Activated CD8-positive, alpha-beta T cell treated with anti-CD3 and anti-CD28 coated beads, Interleukin-2, amount 10 ng/mL, durations not matched to agents 7 days and 5 days (primary cell): Measurements from ENCODE around the gene FKBP3. TPM values are rescaled to one million over a fixed set of nuclear protein-coding genes. Genes with fewer than 3 reads are reported as not detected.

ENCODE experiments used
- ATAC-seq: fragments of 150-1000 bp; cut with Tn5 transposase; one replicate; pipeline ENCODE4 v1.10.0; 2021; ENCODE audit warnings: moderate library complexity
- CTCF ChIA-PET: fragments of 350-600 bp; sonication (Branson Sonifier 250); formaldehyde crosslinking; loops from one replicate; lab custom pipeline; 2021; ENCODE audit warnings: antibody characterized with exemption; lab: Charles Lee
- POLR2A ChIA-PET: fragments of 350-600 bp; sonication (Branson Sonifier 250); formaldehyde crosslinking; loops from one replicate; lab custom pipeline; 2021; ENCODE audit warnings: antibody characterized with exemption; lab: Charles Lee
- DNase-seq: peaks from one replicate; pipeline ENCODE4 v3.0.0-alpha.2; 2020
- H3K27ac Mint-ChIP-seq: one replicate; pipeline ENCODE4 v1.8.0; 2021; ENCODE audit warnings: mild to moderate bottlenecking, mixed read lengths
- H3K27me3 Mint-ChIP-seq: one replicate; pipeline ENCODE4 v1.8.0; 2021; ENCODE audit warnings: low read depth, mixed read lengths
- H3K36me3 Mint-ChIP-seq: one replicate; pipeline ENCODE4 v1.8.0; 2021; ENCODE audit warnings: low read depth, mixed read lengths
- H3K4me1 Mint-ChIP-seq: one replicate; pipeline ENCODE4 v1.8.0; 2021; ENCODE audit warnings: low read depth, mixed read lengths
- H3K4me3 Mint-ChIP-seq: one replicate; pipeline ENCODE4 v1.8.0; 2021; ENCODE audit warnings: mild to moderate bottlenecking, mixed read lengths
- H3K9me3 Mint-ChIP-seq: one replicate; pipeline ENCODE4 v1.8.0; 2022; ENCODE audit warnings: mixed read lengths; ENCODE audit not compliant: insufficient read depth
- total RNA-seq, 2 experiments: library from RNA; stranded (reverse); gene quantifications; one replicate each; pipeline ENCODE4 v1.2.3, GENCODE V29; 2021

FKBP3 gene
- total RNA-seq, 2 experiments from 2014 or later: 70.2 to 74.9 TPM

- Mint-ChIP-seq H3K4me3 (no peak overlapping the region), H3K27ac (peak overlapping the region; percentile 17), H3K4me1 (no peaks in the 10 kb centered on the region), H3K27me3 (no peaks in the 10 kb centered on the region), H3K9me3 (no peaks in the 10 kb centered on the region), H3K36me3 (peaks cover 45% of the 10 kb centered on the region)
- no peak for DNase-seq
- CTCF ChIA-PET: interaction anchor here (0.7 kb wide), 1 partner anchor 13 kb away, joined by 3 read pairs; no protein-coding TSS in a partner anchor
- POLR2A ChIA-PET: no interaction called here
- ATAC-seq: no peak
Measured at GRCh38 chr14:45112896-45113781, 21.1 kb downstream of the FKBP3 start.

GRCh38 chr14:45104561-45104960, 29.7 kb downstream of the FKBP3 start:
- H3K36me3 Mint-ChIP-seq: peaks cover 46% of the 10 kb centered on the region
- ATAC-seq (no peak), DNase-seq (no peak)
- no peaks in the 10 kb centered on the region for H3K27me3 Mint-ChIP-seq
- ChIA-PET CTCF (interaction anchor here (0.7 kb wide), 1 partner anchor 15 kb away, joined by 3 read pairs; no protein-coding TSS in a partner anchor), POLR2A (interaction anchor here (0.6 kb wide), 1 partner anchor 13 kb away, joined by 3 read pairs; no protein-coding TSS in a partner anchor)
- H3K4me3 Mint-ChIP-seq: no peak overlapping the region
- H3K9me3 Mint-ChIP-seq: no peaks in the 10 kb centered on the region
- no peak overlapping the region for H3K27ac Mint-ChIP-seq
- H3K4me1 Mint-ChIP-seq: no peaks in the 10 kb centered on the region

GRCh38 chr14:45103806-45104205, 30.5 kb downstream of the FKBP3 start:
- H3K27me3 Mint-ChIP-seq: no peaks in the 10 kb centered on the region
- ChIA-PET POLR2A (interaction anchor here (0.6 kb wide), 1 partner anchor 14 kb away, joined by 3 read pairs; no protein-coding TSS in a partner anchor), CTCF (no interaction called here)
- DNase-seq (no peak), ATAC-seq (no peak)
- H3K27ac Mint-ChIP-seq: no peak overlapping the region
- no peaks in the 10 kb centered on the region for H3K4me1 Mint-ChIP-seq
- H3K9me3 Mint-ChIP-seq: no peaks in the 10 kb centered on the region
- H3K36me3 Mint-ChIP-seq: peaks cover 48% of the 10 kb centered on the region
- no peak overlapping the region for H3K4me3 Mint-ChIP-seq

GRCh38 chr14:45096218-45096617, 38.1 kb downstream of the FKBP3 start:
- ChIA-PET CTCF (interaction anchor here (0.9 kb wide), 1 partner anchor 21 kb away, joined by 3 read pairs; no protein-coding TSS in a partner anchor), POLR2A (interaction anchor here (1.4 kb wide), 1 partner anchor 10 kb away, joined by 7 read pairs; no protein-coding TSS in a partner anchor)
- H3K36me3 Mint-ChIP-seq: peaks cover 59% of the 10 kb centered on the region
- H3K4me3 Mint-ChIP-seq: no peak overlapping the region
- no peaks in the 10 kb centered on the region for H3K27me3 Mint-ChIP-seq
- DNase-seq (no peak), ATAC-seq (no peak)
- H3K9me3 Mint-ChIP-seq: no peaks in the 10 kb centered on the region
- no peaks in the 10 kb centered on the region for H3K4me1 Mint-ChIP-seq
- no peak overlapping the region for H3K27ac Mint-ChIP-seq

- ATAC-seq (no peak), DNase-seq (no peak)
- Mint-ChIP-seq H3K36me3 (peaks cover 53% of the 10 kb centered on the region), H3K9me3 (no peaks in the 10 kb centered on the region), H3K4me3 (no peak overlapping the region), H3K27ac (no peak overlapping the region), H3K27me3 (no peaks in the 10 kb centered on the region), H3K4me1 (peaks cover 4% of the 10 kb centered on the region)
- CTCF ChIA-PET: no interaction called here
- POLR2A ChIA-PET: no interaction called here
Measured at GRCh38 chr14:45095143-45095542, 39.1 kb downstream of the FKBP3 start.

- POLR2A ChIA-PET: no interaction called here
- H3K27me3 Mint-ChIP-seq: no peaks in the 10 kb centered on the region
- H3K36me3 Mint-ChIP-seq: peaks cover 47% of the 10 kb centered on the region
- ATAC-seq: no peak
- no peaks in the 10 kb centered on the region for H3K9me3 Mint-ChIP-seq
- CTCF ChIA-PET: no interaction called here
- H3K4me3 Mint-ChIP-seq: no peak overlapping the region
- no peak overlapping the region for H3K27ac Mint-ChIP-seq
- H3K4me1 Mint-ChIP-seq: peaks cover 13% of the 10 kb centered on the region
- no peak for DNase-seq
Measured at GRCh38 chr14:45094275-45094674, 40.0 kb downstream of the FKBP3 start.

GRCh38 chr14:45091710-45092109, 42.6 kb downstream of the FKBP3 start:
- H3K4me1 Mint-ChIP-seq: peaks cover 33% of the 10 kb centered on the region

GRCh38 chr14:45089813-45090212, 44.5 kb downstream of the FKBP3 start:
- H3K36me3 Mint-ChIP-seq: peaks cover 23% of the 10 kb centered on the region
- peaks cover 49% of the 10 kb centered on the region for H3K4me1 Mint-ChIP-seq
- ChIA-PET POLR2A (interaction anchor here (1.0 kb wide), 1 partner anchor 128 kb away, joined by 6 read pairs; the partner anchor contains the start of genes KLHL28 and TOGARAM1), CTCF (interaction anchor here (0.9 to 1.2 kb wide), 2 partner anchors 15 to 128 kb away, joined by 3 read pairs; partner anchors contain the start of genes KLHL28 and TOGARAM1)
- no peak overlapping the region for H3K27ac Mint-ChIP-seq
- no peaks in the 10 kb centered on the region for H3K27me3 Mint-ChIP-seq
- DNase-seq (no peak), ATAC-seq (peak; percentile 64)
- H3K4me3 Mint-ChIP-seq: no peak overlapping the region
- no peaks in the 10 kb centered on the region for H3K9me3 Mint-ChIP-seq

More at GRCh38 chr14:45091710-45092109, 42.6 kb downstream of the FKBP3 start:
- Mint-ChIP-seq H3K4me3 (no peak overlapping the region), H3K36me3 (peaks cover 34% of the 10 kb centered on the region), H3K27me3 (no peaks in the 10 kb centered on the region), H3K27ac (no peak overlapping the region), H3K9me3 (no peaks in the 10 kb centered on the region)
- DNase-seq (no peak), ATAC-seq (no peak)
- CTCF ChIA-PET: no interaction called here
- POLR2A ChIA-PET: no interaction called here

GRCh38 chr14:45084946-45085346, 49.3 kb downstream of the FKBP3 start:
- Mint-ChIP-seq H3K4me1 (peaks cover 58% of the 10 kb centered on the region), H3K4me3 (peak overlapping the region; percentile 94), H3K27ac (peak overlapping the region; percentile 79), H3K9me3 (no peaks in the 10 kb centered on the region), H3K27me3 (no peaks in the 10 kb centered on the region), H3K36me3 (peaks cover 13% of the 10 kb centered on the region)
- no peak for DNase-seq
- no peak for ATAC-seq
- ChIA-PET POLR2A (interaction anchor here (1.5 to 1.6 kb wide), 2 partner anchors 51 to 123 kb away, joined by 6 to 13 read pairs; partner anchors contain the start of genes FANCM, KLHL28 and TOGARAM1), CTCF (interaction anchor here (0.9 to 2.6 kb wide), 3 partner anchors 51 to 168 kb away, joined by 3 to 8 read pairs (median 3); partner anchors contain the start of genes FANCM, KLHL28 and MIS18BP1)

- Mint-ChIP-seq H3K27ac (peak within 1 kb of the TSS; percentile 95), H3K36me3 (peaks cover 13% of the 10 kb centered on the region), H3K4me1 (peaks cover 50% of the 10 kb centered on the region), H3K27me3 (no peaks in the 10 kb centered on the region), H3K4me3 (peak within 1 kb of the TSS; percentile 94), H3K9me3 (no peaks in the 10 kb centered on the region)
- ATAC-seq: peak; percentile 97
- ChIA-PET CTCF (interaction anchor here (1.9 to 2.6 kb wide), 2 partner anchors 52 to 123 kb away, joined by 3 to 8 read pairs; partner anchors contain the start of genes FANCM and KLHL28), POLR2A (interaction anchor here (0.8 to 1.6 kb wide), 3 partner anchors 50 to 122 kb away, joined by 3 to 13 read pairs (median 6); partner anchors contain the start of genes FANCM, FKBP3, KLHL28 and TOGARAM1)
- peak; percentile 95 for DNase-seq
Measured at GRCh38 chr14:45083976-45084722, 50.1 kb downstream of the FKBP3 start, which contains the start of gene PRPF39. Gene PRPF39, plus strand, starts transcription at chr14:45084116. Its CDS starts 11,124 bp downstream, at chr14:45095240.

GRCh38 chr14:45083617-45083975, 50.7 kb downstream of the FKBP3 start:
- POLR2A ChIA-PET: interaction anchor here (1.5 to 1.6 kb wide), 2 partner anchors 52 to 122 kb away, joined by 6 to 13 read pairs; partner anchors contain the start of genes FANCM, KLHL28 and TOGARAM1
- no peaks in the 10 kb centered on the region for H3K27me3 Mint-ChIP-seq
- peaks cover 10% of the 10 kb centered on the region for H3K36me3 Mint-ChIP-seq
- no peaks in the 10 kb centered on the region for H3K9me3 Mint-ChIP-seq
- H3K27ac Mint-ChIP-seq: peak overlapping the region; percentile 57
- H3K4me3 Mint-ChIP-seq: peak overlapping the region; percentile 94
- CTCF ChIA-PET: interaction anchor here (2.6 kb wide), 1 partner anchor 52 kb away, joined by 8 read pairs; the partner anchor contains the start of gene FANCM
- H3K4me1 Mint-ChIP-seq: peaks cover 46% of the 10 kb centered on the region
- no peak for ATAC-seq
- no peak for DNase-seq
